AG08396 (cell line): ENCODE data around the gene PKD1.

Experiments
- DNase-seq: peaks from one replicate; pipeline ENCODE4 v3.0.0; 2012; ENCODE audit warnings: low spot score, mixed read lengths

PKD1 gene

DNA sequence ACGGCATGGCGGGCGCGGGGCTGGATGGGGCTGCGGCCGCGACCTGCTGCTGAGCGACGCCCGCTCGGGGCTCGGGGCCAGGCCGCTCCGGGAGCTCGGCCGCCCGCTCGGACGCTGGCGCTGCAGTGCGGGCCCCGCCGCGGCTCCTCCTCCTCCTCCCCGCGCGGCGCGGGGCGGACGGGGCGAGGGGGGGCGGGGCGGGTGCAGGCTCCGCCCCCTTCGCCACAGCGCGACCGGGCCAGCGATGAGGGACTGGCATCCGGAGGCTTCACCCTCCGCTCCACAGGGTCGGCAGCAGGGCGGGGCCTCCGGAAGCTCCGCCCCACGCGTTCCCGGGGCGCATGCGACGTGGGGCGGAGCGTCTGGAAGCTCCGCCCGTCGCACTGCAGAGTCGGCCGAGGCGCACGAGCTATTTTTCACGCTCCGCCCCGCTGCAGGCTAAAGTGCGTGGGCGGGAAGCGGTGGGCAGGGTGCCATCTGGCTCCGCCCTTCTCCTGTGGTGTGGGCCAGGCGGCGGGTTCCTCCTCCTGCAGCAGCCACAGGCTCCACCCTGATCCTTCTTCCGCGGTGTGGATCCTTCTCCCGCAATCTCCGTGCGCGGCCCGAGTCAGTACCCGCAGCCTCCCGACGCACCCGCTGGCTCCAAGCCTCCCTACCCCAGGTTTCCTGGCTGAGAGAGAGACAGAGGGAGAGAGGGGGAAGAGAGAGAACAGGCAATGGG is at the start of gene PKD1:
Gene PKD1 (minus strand): TSS at position 129 of the 721 bp plus-strand sequence. CDS start 209 bp downstream, outside the sequence.
- DNase-seq, result peak; percentile 55

DNA sequence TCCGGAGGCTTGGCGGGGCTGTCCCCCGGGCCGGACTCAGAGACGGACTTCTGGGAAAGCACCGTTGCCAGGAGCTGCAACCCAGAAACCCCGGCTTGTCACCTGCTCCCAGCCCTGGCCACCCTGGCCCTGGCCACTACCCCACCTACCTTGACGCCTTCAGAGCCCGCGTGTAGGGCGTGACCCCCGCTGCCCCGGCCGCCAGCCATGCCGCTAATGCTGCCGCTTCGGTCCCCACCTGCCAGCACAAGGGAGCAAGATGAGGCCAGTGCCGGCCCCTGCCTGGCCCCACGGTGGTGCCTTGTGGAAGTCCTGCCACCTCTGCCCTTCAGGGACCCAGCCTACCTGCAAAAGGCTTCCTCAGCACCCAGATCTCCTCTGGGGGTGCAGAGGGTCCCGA is 49.3 kb upstream of the PKD1 start:
- DNase-seq, result no peak

DNA sequence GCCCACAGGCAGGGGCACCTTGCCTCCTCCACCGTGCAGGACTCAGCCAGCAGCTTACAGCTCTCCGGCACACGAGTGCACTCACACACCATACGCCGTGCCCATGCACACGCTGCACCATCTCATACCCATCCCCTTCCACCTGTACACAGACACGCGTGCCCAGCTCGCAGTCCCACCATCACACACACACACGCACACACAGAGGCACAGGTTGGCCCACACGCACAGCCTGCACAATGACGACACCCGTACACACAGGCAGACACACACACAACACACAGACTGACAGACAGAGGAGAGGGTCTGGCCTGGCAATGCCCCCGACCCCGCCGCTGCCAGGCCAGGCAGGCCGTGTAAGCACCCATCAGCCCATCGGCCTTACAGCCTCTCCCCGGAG is 48.6 kb upstream of the PKD1 start:
- DNase-seq, result no peak

DNA sequence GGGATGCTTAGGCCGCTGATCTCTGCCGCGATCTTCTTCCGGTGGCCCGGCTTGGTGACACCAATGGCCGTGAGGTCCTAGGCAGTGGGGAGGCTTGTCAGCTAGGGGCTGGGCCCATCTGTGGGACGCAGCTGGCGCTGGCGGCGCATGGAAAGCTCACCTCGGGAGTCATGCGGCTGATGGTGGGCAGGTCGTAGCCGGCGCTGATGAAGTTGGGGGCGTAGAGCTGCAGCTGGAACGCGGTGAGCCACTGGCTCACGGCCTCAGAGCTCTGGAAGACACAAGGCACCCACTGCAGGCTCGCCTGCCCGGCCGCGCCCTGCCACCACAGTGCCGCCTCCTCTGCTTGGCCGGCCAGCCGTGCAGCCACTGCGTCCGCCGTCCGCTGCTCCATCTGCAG is 48.0 kb upstream of the PKD1 start:
- no peak for DNase-seq

DNA sequence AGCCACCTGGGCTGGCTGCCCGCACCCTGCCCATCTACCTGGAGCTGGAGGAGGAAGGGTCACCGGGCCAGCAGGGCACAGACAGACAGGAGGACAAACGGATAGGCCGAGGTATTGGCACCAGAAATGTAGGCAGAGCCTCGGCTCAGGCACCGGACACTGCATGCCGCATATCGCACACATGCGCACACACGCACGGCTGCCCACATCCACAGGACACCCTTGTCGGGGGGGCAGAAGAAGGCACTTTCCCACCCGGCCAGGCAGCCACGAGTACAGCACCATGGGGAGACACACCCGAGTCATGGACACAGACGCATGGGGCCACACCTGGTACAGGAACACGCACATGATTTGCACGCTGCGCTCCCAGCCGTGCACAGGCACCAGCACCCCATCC is 46.3 kb upstream of the PKD1 start:
- DNase-seq, result no peak

DNA sequence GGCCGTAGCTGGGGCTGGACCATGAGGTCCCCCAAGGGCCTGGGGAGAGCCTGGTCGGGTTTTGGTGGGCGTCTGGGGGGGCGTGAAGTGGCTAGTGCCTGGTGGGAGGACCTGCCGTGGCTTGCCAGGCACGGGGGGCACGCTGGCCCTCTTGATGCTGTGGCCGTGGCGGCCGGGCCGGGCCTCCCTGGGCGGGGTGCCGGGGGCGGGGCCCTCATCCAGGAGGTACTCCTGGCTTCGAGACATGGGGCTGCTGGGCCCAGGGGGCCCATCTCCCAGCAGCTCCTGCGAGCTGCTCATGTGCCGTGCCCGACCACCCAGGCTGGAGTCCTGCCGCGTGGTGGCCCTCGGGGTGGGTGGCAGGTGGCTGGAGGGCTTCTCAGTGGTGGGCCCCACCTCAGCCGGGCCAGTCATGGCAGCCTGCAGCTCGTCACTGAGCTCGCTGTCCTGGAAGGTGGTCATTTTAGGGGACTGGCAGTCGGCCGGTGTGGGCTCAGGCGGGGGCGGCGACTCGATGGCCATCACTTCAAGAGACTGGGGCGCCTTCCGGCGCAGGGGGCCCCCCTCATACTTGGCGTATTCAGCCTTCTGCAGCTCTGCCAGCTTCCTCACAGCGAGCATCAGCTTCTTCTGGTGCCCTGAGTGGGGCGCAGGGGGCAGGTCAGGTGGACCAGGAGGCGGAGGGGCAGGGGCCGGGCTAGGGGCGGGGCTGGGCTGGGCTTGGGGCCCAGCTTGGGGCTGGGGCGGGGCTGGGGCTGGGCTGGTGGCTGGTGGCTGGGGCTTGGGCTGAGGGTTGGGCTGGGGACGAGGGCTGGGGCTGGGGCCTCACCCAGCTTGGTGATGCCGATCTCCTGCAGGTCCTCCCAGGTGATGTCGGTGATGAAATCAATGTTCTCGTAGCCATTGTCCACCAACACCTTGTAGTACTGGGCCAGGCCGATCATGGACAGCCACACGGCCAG is 45.5 kb upstream of the PKD1 start:
- DNase-seq, result no peak

DNA sequence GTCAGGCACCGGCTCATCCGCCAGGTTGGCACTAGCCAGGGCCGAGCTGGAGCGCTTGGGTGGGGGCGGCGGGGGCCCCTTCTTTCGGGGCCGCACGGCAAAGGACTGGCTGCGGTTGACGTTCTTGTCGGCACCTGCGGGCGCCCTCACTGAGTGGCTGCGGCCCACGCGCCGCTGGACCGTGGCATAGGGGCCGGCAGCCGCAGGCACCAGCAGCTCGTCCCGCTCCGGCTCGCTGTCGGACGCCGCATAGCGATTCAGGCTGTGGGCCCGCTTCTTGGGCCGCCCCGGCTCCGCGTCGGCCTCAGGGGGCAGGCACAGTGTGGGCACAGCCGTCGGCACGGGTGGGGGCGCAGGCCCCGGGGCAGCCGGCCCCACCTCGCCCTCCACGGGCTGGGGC is 44.8 kb upstream of the PKD1 start:
- DNase-seq, result no peak

DNA sequence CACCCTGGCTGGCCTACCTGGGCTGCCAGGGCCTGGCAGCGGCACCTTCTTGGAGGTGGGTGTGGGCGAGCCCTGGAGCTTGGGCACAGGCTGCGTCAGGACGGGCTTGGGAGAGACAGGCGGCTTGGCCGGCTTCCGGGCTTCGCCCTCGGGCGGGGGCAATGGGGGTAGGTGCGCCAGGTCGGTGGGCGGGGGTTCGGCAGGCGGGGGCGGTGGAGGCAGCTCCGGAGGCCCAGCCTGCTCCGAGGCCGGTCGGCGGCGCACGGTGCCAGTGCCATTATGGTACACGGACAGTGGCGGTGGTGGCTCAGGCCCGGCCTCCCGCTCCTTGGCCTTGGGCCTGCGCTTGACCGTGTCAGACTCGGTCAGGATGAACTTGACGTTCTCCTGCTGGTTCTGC is 43.9 kb upstream of the PKD1 start:
- no peak for DNase-seq

DNA sequence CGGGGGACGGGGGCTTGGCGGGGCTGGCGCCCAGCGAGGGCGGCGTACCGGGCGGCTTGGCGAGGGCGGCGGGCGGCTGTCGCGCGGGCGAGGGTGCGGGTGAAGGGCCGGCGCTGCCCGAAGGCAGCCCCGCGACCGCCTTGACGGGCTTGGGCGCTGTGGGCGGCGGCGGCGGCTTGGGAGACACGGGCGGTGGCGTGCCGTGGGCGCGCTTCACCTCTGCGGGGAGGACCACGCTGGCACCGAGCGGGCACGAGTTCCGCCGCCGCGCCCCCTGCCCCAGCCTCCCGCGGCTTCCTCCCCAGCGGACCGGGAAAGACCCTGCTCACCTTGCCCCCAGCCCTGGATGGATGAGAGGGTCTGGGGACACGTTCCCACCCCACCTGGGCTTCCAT is 43.4 kb upstream of the PKD1 start:
- DNase-seq, result no peak

DNA sequence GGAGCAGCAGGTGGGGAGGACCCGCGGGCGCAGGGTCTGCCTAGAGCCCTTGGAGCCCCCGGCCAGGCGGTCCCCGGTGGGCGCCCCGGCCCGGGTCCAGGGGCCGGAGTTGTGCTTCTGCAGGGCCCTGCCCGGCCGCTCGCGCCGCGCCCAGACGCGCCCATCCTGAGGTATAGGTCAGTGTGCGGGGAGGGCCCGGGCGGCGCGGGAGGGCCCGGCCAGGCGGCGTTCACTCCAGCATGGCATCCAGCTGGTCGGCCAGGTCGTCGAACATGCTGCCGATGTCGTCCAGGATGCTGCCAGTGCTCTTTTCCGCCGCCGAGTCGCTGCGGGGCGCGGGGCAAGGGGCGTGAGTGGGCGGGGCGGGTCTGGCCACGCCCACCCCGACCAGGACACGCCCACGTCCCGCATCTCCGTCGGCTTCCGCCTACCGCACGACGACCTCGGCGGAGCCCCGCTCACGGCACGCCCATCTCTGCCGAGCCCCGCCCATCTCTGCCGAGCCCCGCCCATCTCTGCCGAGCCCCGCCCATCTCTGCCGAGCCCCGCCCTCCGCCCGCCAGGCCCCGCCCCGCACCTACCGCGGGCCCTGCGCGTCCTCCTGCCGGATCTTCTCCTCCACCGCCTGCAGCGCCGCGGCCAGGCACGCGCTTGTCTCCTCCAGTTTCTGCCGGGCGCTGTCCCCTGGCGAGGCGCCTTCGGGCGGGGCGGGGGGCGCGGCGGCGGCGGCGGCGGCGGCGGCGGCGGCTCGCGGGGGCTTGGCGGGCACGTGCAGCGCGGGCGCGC is 42.8 kb upstream of the PKD1 start:
- DNase-seq, result no peak

DNA sequence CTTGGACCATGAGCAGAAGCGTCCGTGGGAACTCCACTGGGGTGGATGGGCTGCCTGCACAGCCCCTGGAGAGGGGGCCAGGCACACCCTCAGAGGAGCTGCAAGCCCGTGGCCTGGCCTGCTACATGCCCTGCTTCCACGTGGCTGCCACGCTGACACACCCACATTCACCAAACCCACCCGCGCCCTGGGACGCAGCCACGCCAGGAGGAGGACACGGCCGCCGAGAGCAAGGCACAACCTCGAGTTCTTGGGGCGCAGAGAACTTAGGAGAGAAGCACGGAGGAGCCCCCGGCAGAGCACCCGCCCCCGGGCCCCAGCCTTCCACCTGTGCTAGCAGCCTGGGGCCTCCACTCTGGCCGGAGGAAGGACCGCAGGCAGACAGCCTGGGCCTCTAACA is 41.9 kb upstream of the PKD1 start:
- DNase-seq, result no peak

DNA sequence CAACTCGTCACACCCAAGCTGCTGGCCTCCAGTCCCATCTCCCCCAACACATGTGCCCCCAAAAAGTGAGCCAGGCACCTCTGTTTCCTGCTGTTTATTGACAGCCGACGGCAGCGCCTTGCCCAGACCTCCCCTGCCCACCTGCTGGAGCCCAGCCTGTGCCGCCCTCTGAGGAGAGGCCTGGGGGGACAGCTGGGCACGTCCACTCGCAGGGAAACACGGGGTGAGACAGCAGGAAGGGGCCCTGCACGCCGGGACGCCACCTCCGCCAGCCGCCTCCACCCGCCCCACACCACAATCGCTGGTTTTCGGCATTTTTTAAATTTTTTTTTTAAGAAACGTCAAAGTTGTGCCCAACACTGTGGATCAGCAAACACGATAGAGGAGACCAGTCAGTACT is 41.4 kb upstream of the PKD1 start:
- no peak for DNase-seq

DNA sequence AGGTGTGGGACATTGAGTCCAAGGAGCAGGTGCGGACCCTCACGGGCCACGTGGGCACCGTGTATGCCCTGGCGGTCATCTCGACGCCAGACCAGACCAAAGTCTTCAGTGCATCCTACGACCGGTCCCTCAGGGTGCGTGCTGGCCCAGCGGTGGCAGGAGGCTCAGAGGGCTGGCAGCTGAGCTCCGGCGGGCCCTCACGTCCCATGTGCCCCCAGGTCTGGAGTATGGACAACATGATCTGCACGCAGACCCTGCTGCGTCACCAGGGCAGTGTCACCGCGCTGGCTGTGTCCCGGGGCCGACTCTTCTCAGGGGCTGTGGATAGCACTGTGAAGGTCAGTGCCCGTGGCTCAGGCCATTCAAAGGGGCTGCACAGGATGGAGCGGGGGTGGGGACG is 40.3 kb upstream of the PKD1 start:
- DNase-seq, result no peak

DNA sequence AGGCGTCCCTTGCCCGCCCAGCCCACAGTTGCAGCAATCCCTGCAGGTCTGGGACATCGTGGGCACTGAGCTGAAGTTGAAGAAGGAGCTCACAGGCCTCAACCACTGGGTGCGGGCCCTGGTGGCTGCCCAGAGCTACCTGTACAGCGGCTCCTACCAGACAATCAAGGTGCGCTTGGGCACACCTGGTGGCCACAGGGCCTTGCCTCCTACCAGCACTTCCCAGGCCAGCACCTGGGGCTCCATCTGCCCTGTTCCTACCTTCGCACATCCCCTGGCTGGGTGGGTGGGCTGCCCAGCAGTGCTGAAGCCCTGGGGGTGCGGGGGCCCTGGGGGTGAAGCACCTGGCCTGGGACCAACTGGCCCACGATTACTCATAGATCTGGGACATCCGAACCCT is 39.8 kb upstream of the PKD1 start:
- DNase-seq, result no peak

DNA sequence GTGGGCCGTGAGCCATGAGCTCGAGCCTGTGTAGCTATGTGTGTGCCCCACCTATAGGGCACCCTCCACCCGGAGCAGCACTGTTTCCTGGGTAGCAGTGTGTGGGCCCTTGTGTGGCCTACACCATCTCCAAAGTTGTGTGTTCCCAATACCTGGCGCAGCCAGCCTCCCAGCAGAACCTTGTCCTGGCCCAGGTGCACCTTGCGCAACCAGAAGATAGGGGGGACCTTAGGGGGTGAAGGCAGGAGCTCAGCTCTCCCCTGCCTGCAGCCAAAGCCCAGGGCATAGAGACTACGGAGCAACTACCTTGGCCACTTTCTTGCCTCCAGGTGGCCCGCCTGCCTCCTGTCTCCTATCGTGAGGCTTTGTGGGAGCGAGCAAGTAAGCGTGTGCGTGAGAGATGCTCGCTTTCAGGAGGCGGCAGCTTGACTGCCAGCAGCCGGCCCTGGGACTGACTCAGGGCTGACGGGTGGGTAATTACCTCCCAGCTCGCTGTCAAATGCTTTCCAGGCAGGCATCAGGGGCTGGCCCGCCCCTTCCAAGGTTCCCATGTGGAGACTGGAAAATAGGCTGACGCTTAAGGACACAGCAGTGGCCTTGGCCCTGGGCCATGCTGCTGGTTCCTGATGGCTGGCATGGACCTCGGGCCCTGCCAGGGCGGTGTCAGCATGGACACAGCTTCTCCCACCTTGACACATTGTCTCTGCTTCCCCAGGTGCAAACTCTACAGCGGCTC is 38.9 kb upstream of the PKD1 start:
- no peak for DNase-seq

DNA sequence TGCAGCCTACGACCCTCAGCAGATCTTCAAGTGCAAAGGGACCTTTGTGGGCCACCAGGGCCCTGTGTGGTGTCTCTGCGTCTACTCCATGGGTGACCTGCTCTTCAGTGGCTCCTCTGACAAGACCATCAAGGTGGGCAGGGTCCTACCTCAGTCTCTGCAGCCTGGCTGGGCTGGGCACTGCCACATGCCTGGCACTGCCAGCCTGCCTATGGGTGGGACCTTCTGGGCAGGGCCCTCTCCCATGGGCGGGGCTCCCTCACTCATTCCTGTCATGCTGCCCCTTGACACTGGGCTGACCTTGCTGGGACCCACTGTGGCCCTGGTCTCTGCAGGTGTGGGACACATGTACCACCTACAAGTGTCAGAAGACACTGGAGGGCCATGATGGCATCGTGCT is 38.2 kb upstream of the PKD1 start:
- no peak for DNase-seq

DNA sequence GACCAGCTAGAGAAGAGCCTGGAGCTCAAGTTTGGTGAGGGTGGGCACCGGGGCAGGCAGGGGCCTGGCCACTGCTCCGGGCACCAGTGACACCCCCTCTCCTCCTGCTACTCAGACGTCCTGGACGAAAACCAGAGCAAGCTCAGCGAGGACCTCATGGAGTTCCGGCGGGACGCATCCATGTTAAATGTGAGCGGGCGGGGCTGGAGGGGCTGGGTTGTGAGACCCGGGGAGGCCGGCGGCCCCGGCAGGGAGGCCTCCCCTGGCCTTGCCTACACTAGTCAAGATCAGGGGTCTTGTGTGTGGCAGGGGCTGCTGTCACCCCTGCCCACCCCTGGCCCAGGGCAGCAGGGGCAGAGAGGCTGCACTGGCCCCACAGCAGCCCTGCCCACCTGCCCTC is 37.7 kb upstream of the PKD1 start:
- no peak for DNase-seq

DNA sequence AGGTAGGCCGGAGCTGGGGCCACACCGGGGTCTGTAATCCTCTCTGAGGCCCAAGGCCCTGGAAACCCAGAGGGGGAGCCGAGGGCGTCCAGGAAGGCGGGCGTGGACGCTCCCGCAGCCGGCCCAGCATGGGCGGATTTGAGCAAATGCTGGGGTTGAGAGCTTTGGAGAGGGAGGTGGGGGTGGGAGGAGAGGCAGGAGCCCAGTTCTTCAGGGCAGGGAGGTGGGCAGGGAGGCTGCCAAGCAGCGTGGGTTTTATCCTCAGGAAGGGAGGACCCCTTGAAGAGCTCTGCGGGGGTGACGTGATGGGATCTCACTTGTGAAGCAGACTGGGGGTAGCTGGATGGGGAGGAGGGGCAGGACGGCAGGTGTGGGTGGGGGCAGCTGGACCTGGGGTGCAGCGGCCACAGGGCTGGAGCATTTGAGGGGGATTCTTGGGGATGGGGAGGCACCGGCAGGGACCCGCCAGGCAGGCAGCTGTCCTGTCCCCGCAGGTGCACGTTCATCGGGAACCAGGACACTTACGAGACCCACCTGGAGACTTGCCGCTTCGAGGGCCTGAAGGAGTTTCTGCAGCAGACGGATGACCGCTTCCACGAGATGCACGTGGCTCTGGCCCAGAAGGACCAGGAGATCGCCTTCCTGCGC is 37.1 kb upstream of the PKD1 start:
- no peak for DNase-seq

DNA sequence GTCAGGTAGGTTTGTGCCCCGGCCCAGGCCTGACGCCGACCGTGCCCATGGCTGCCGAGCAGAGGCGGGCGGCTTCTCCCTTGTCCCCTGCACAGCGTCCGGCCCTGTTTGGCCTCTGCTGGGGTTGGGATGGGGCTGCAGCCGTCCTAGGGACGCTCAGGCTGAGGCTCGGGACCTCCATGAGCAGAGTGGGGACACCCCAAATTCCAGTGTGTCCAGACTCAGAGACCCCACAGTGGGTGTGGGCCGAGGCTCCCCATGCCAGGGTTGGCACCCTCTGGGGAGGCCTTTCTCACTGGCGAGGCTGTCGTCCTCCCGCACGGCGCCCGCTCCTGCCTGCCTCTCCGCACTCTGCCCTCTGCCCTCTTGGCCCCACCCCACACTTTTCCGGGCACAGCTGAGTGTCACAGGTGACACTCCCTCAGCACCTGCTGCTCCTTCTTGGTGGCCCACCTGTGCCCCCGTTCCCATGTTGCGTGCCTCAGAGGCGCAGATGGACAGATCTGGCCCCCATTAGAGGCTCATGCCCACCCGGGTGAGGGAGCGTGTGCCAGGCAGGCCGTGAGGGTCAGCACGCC is 36.0 kb upstream of the PKD1 start:
- no peak for DNase-seq

DNA sequence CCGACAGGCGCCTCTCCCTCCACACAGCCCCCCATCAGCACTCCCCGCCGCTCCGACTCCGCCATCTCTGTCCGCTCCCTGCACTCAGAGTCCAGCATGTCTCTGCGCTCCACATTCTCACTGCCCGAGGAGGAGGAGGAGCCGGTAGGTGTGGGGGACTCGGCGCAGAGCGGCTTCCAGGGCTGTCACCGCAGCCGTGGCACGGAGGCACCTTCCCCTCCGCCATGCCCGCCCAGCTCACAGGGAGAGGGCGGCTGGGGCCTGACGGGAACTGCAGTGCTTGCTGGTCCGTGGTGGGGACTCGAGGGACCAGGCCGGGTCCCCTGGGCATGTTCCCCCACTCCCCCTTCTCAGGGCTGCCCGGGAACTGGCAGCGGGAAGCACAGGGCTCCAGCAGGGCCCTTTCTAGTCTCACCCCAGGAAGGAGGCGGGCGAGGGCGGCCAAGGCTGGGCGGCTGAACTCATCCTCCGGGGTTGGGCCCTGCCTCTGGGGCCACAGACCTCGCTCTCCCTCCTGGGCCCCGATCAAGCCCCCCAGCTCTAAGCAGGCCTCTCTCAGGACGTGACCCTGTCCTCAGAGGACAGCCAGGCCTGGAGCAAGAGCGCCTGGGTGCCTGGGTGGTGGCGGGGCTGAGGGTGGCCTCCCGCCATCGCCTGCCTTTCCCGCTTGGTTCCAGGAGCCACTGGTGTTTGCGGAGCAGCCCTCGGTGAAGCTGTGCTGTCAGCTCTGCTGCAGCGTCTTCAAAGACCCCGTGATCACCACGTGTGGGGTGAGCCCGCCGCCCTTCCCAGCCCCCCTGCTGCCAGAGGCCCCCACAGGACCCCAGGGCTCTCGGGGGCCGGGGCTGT is 35.1 kb upstream of the PKD1 start:
- no peak for DNase-seq
